ENCODE results near the gene CD84. TPM values are rescaled to one million over a fixed set of nuclear protein-coding genes. Genes with fewer than 3 reads are reported as not detected.

CD84 gene
- total RNA-seq, 4 donors from 2014 or later = 2.4 to 12.0 (median 6.2) TPM

DNA sequence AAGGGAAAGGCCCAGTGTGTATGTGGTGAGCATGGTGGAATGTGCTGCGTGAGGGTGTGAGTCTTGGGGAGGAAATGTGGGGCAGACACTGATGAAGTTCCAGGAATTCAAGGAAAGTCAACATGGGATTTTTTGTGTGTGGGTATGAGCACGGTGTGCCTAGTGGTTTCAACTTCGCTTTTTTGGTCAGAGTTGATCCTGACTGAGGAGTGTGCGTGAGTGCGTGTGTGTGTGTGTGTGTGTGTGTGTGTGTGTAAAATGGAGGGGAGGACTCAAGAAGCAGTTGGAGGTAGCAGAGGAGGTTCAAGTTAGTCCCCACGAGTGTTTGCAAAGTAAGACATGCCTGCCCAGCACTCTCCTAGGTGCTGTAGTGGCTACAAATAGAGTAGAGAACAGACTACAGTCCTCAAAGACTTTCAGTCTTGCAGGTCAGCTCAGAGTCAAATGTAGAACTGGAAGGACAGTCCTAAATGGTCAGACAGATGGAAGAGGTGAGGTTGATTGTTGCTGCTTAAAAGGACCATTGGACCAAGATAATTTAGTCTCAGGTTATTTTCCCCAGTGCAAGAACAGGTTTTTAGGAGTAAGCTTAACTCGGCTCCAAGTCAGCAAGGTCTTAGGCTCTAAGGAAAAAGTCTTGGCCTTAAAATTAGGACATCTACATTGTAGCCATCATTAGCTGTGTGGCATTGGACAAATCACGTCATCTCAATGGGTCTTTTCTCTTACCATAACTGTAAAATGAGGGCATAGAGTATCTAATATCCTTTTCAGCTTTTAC, 42.5 kb upstream of the CD84 start:
- no peaks in the 10 kb centered on the region for H3K9me3 ChIP-seq
- TF ChIP-seq POLR2A (IDR thresholded peaks at IDR 0.05) = no peak
- TF ChIP-seq EP300 (IDR thresholded peaks at IDR 0.05) = no peak
- no peaks in the 10 kb centered on the region for H3K27me3 ChIP-seq
- no peaks in the 10 kb centered on the region for H3K36me3 ChIP-seq
- no peak for DNase-seq (ENCODE audit: low spot score in 2 of 2)
- H3K27ac ChIP-seq = no peak overlapping the region
- WGBS, 2 donors = 69 to 76% methylated on average over 8 of the region's 8 CpGs
- H3K4me1 ChIP-seq = peaks cover 0 to 25% (median 7%) of the 10 kb centered on the region in 4 donors
- H3K4me3 ChIP-seq = no peak overlapping the region

DNA sequence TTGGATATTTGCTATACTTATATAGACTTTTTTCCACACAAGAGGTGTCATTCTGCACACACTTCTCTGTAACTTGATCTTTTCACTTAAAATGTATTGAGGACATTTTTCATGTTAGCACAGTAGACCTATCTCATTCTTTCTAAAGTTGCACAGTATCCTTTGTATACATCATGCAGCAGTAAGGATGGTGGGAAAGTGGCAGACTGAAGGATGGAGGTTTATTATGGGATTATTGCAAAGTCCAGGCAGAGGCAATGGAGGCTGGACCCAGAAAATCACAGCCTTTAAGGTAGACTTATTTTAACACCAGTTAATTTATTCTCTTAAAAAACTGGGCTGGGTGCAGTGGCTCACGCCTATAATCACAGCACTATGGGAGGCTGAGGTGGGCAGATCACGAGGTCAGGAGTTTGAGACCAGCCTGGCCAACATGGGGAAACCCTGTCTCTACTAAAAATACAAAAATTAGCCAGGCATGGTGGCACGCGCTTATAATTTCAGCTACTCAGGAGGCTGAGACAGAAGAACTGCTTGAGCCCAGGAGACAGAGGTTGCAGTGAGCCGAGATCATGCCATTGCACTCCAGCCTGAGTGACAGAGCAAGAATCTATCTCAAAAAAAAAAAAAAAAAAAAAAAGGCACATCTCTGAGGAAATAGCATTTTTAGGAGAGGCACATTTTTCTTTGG, 41.8 kb upstream of the CD84 start:
- Histone ChIP-seq H3K27me3 (no peaks in the 10 kb centered on the region), H3K4me1 (peaks cover 0 to 21% (median 7%) of the 10 kb centered on the region in 4 donors), H3K27ac (no peak overlapping the region), H3K9me3 (no peaks in the 10 kb centered on the region), H3K4me3 (no peak overlapping the region), H3K36me3 (no peaks in the 10 kb centered on the region)
- TF ChIP-seq EP300 (IDR thresholded peaks at IDR 0.05) = no peak
- TF ChIP-seq, protein P1, sequence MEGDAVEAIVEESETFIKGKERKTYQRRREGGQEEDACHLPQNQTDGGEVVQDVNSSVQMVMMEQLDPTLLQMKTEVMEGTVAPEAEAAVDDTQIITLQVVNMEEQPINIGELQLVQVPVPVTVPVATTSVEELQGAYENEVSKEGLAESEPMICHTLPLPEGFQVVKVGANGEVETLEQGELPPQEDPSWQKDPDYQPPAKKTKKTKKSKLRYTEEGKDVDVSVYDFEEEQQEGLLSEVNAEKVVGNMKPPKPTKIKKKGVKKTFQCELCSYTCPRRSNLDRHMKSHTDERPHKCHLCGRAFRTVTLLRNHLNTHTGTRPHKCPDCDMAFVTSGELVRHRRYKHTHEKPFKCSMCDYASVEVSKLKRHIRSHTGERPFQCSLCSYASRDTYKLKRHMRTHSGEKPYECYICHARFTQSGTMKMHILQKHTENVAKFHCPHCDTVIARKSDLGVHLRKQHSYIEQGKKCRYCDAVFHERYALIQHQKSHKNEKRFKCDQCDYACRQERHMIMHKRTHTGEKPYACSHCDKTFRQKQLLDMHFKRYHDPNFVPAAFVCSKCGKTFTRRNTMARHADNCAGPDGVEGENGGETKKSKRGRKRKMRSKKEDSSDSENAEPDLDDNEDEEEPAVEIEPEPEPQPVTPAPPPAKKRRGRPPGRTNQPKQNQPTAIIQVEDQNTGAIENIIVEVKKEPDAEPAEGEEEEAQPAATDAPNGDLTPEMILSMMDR (IDR thresholded peaks at IDR 0.05) = no peak
- TF ChIP-seq POLR2A (IDR thresholded peaks at IDR 0.05) = no peak
- DNase-seq (ENCODE audit: low spot score in 2 of 2) = no peak
- WGBS, 2 donors = 83 to 89% methylated on average over 5 of the region's 5 CpGs

DNA sequence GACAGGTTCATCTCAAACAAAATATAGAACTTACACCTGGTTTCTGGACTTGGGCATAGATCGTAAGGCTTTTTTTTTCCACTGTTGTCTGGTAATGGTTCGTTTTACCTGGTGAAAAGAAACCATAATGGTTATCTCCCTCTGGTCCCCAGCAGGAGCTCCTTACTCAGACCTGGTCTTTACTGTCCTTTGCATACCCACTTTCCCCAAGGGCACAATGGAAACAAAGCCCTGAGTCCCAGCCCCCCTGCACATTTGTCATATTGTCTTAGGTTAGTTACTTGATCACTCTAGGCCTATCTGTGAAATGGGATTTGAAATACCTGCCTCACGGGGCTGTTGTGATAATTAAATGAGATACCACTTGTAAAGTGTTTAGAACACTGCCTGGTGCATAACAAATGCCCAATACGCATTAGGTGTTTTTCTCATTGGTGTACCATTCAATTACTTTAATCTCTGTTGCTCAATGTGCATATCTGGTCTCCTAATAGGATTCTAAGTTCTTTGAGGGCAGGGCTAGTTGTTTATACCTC, 40.5 kb upstream of the CD84 start:
- peaks cover 0 to 21% (median 7%) of the 10 kb centered on the region in 4 donors for H3K4me1 ChIP-seq
- H3K27ac ChIP-seq = no peak overlapping the region
- no peak overlapping the region for H3K4me3 ChIP-seq
- no peaks in the 10 kb centered on the region for H3K36me3 ChIP-seq
- H3K9me3 ChIP-seq = no peaks in the 10 kb centered on the region
- H3K27me3 ChIP-seq = no peaks in the 10 kb centered on the region
- WGBS, 2 donors = 91 to 95% methylated on average over 4 of the region's 4 CpGs
- no peak for DNase-seq (ENCODE audit: low spot score in 2 of 2)
- no peak for TF ChIP-seq POLR2A (IDR thresholded peaks at IDR 0.05)
- TF ChIP-seq, protein P1 (IDR thresholded peaks at IDR 0.05) = no peak
- no peak for TF ChIP-seq EP300 (IDR thresholded peaks at IDR 0.05)

DNA sequence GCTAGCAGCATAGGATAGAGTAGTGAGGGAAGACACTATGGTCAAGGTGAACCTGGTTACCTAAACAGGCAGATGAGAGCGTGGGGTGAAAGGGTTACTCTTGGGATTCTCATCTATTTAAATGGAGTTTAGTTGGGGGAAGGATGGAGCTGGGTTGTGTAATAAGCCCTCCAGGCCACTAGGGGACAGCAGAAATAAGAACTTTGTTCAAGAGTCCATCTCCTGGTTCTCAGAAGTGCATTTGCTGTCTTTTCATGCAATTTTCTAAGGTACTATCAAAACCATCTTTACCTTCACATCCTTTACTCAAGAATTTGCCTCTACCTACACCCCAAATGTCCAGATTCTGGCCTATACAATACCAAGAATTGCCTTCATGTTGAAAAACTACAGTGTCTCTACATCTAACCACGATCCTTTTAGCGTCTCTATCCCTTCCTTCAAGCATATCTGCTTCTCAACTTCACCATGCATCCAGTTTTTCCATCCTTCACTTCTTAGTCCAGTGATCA, 39.5 kb upstream of the CD84 start:
- no peak overlapping the region for H3K27ac ChIP-seq
- DNase-seq (ENCODE audit: low spot score in 2 of 2) = no peak
- H3K9me3 ChIP-seq = no peaks in the 10 kb centered on the region
- peaks cover 0 to 15% (median 2%) of the 10 kb centered on the region in 4 donors for H3K4me1 ChIP-seq
- TF ChIP-seq EP300 (IDR thresholded peaks at IDR 0.05) (no peak), POLR2A (IDR thresholded peaks at IDR 0.05) (no peak)
- TF ChIP-seq, protein P1 (IDR thresholded peaks at IDR 0.05) = peak in 1 of 5 experiments; percentile 33
- 93 to 95% methylated on average over 3 of the region's 3 CpGs for whole genome bisulfite sequencing, 2 donors
- H3K4me3 ChIP-seq = no peak overlapping the region
- H3K27me3 ChIP-seq = no peaks in the 10 kb centered on the region
- no peaks in the 10 kb centered on the region for H3K36me3 ChIP-seq

DNA sequence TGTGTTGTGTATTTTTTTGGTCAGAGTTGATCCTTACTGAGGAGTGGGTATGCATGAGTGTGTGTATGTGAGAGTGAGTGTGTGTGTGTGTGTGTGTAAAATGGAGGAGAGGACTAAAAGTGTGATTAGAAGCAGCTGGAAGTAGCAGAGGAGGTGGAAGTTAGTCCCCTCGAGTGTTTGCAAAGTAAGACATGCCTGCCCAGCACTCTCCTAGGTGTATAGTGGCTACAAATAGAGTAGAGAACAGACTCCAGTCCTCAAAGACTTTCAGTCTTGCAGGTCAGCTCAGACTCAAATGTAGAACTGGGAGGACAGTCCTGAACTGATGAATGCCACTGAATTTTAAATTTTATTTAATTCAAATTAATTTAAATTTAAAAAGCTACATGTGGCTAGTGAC, 39.0 kb upstream of the CD84 start:
- WGBS, 2 donors = 64 to 77% methylated on average over 1 of the region's 1 CpG
- no peak for DNase-seq (ENCODE audit: low spot score in 2 of 2)
- TF ChIP-seq EP300 (IDR thresholded peaks at IDR 0.05) (no peak), POLR2A (IDR thresholded peaks at IDR 0.05) (no peak)
- TF ChIP-seq, protein P1 (IDR thresholded peaks at IDR 0.05) = no peak
- H3K4me1 ChIP-seq = peaks cover 0 to 10% (median 0%) of the 10 kb centered on the region in 4 donors
- no peak overlapping the region for H3K27ac ChIP-seq
- H3K9me3 ChIP-seq = no peaks in the 10 kb centered on the region
- H3K36me3 ChIP-seq = no peaks in the 10 kb centered on the region
- H3K27me3 ChIP-seq = peaks cover 0 to 4% of the 10 kb centered on the region in 2 donors
- H3K4me3 ChIP-seq = no peak overlapping the region
